Limb (tissue), 2 donors: Measurements from ENCODE around the gene DPM3.

ENCODE experiments used
- DNase-seq, 2 donors: peaks; one replicate each; pipeline ENCODE4 v3.0.0-alpha.2; 2016; ENCODE audit errors: extremely low spot score in 2 of 2

DPM3 gene

GRCh38 chr1:155094622-155094948 is 45.7 kb downstream of the DPM3 start:
- no peak for DNase-seq

GRCh38 chr1:155093911-155094621 is 46.3 kb downstream of the DPM3 start:
- DNase-seq = peak; percentile 66 to 81

- no peak for DNase-seq
Measured at GRCh38 chr1:155092641-155093040, 47.7 kb downstream of the DPM3 start.

- no peak for DNase-seq
Measured at GRCh38 chr1:155092131-155092530, 48.2 kb downstream of the DPM3 start.

GRCh38 chr1:155091071-155092051 is 49.0 kb downstream of the DPM3 start:
- peak; percentile 66 to 91 for DNase-seq
